Astrocyte of the cerebellum (primary cell): ENCODE results near the gene MBP.

ENCODE experiments used
- DNase-seq: peaks from one replicate; pipeline ENCODE4 v3.0.0-alpha.2; 2011; ENCODE audit warnings: low read depth
- H3K4me3 ChIP-seq: 2 replicates; pipeline ENCODE4 v1.5.1; 2011; ENCODE audit warnings: mild to moderate bottlenecking, low read depth, low read length, moderate library complexity
- CTCF ChIP-seq: IDR thresholded peaks from 2 replicates; pipeline ENCODE4 v1.5.1; 2012; ENCODE audit warnings: low read length, low read depth, moderate library complexity, mild to moderate bottlenecking; ENCODE audit errors: missing control alignments
- in situ Hi-C: cut with HindIII; loops from 2 replicates; pipeline ENCODE4 v1.10.0; 2017; ENCODE audit warnings: low sequenced_read_pairs

The MBP gene

DNA sequence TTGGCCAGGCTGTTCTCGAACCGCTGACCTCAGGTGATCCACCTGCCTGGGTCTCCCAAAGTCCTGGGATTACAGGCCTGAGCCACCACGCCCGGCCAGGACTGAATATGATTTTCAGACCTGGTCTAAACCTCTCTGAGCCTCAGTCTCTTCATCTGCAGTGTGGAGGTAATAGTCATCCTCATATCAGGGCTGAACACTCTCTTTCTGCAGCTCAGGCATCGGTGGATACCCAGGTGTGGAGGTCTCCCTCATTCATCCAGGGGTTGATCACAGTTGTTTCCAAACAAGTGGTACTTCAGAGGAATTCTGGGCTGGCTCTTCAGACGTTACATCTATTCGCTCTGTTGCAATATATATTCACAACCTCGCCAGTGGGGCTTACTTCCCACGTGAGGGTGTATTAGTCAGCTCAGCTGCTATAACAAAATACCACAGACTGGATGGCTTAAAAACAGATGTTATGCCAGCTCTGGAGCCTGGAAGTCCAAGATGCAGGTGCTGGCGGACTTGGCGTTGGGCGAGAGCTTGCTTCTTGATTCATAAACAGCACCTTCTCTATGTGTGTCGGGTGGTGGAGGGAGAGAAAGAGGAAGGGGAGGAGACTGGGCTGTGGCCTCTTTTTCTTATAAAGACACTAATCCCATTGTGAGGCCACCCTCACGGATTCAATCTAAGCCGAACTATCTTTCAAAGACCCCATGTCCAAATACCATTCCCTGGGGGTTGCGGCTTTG, 2.9 kb upstream of the MBP start:
- no peak for DNase-seq
- in situ Hi-C loops = no loop called here
- no peak overlapping the region for H3K4me3 ChIP-seq
- no peak for TF ChIP-seq CTCF

GRCh38 chr18:77134611-77135010, 2.0 kb upstream of the MBP start:
- DNase-seq = no peak
- no peak for TF ChIP-seq CTCF
- H3K4me3 ChIP-seq = no peak overlapping the region
- in situ Hi-C loops = no loop called here

DNA sequence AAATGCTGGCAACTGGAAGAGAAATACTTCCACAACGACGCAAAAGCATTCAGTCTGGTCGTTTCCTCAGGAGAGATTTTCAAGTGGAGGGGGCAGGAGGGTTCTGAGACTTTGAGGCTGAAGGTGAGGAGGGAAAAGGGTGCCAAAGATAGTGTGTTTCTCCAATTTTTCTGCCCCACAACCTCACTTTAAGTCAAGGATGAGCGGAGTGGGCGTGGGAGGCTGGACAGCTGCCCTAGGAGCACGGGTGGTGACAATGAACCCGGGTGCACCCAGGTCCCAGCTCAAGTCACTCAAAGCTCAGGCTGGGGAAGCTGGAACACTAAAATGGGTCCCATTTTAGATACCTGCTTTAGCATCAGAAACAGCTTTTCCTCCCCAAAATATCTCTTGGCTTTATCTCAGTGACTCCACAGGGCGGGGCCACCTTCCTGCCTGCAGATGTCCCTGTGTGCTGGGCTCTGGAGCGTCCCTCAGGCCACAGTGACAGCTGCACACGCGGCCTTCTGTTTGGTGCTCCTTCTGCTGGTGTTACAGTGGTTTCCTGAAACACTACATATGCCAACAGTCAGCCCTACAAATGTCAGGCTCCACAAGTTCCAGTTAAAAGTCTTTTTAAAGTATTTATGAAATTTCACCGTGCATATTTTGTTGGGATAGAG, 1.4 kb upstream of the MBP start:
- in situ Hi-C loops = no loop called here
- DNase-seq = no peak
- TF ChIP-seq CTCF = no peak
- no peak overlapping the region for H3K4me3 ChIP-seq

GRCh38 chr18:77133051-77133834, 660 bp upstream of the MBP start:
- peak overlapping the region; percentile 62 for H3K4me3 ChIP-seq
- in situ Hi-C loops = no loop called here
- TF ChIP-seq CTCF = no peak
- no peak for DNase-seq

GRCh38 chr18:77131652-77132368, 773 bp downstream of the MBP start:
- TF ChIP-seq CTCF = no peak
- peak overlapping the region; percentile 62 for H3K4me3 ChIP-seq
- DNase-seq = no peak
- in situ Hi-C loops = no loop called here

DNA sequence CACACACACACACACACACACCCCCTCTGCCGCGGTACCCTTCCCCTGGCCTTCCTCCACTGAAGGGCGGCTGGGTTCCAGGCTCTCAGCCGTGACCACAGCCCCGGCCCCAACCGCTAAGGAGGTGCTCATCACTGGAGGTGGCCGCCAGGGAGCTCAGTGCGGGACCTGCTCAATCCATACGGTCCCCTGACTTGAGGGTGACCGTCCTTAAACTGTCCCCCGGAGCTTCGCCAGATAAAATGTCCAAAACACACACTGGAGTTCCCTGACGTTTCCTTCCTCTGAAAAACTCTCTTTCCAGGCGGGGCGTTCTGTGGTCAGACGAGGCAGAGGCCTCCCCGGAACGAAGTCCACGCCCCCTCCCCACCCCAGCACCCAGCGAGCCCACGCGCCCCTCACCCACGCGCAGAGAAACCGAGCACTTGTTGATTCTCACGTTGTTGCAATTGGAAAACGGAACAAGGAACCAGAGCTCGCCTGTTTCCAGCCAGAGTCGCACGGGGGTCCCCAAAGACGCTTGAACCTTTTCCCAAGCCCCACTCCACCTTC, 1.4 kb downstream of the MBP start:
- peak overlapping the region; percentile 62 for H3K4me3 ChIP-seq
- in situ Hi-C loops = no loop called here
- TF ChIP-seq CTCF = no peak
- DNase-seq = no peak
